DMS 273 (cell line): ENCODE measurements around the gene SUFU.
A peak's percentile ranks its signal among the peaks of the same experiment; 100 is the strongest.

Experiments
- DNase-seq: peaks from one replicate; lab custom pipeline; 2025; ENCODE audit not compliant: unreplicated experiment; lab: John Stamatoyannopoulos, UW

SUFU gene

DNA sequence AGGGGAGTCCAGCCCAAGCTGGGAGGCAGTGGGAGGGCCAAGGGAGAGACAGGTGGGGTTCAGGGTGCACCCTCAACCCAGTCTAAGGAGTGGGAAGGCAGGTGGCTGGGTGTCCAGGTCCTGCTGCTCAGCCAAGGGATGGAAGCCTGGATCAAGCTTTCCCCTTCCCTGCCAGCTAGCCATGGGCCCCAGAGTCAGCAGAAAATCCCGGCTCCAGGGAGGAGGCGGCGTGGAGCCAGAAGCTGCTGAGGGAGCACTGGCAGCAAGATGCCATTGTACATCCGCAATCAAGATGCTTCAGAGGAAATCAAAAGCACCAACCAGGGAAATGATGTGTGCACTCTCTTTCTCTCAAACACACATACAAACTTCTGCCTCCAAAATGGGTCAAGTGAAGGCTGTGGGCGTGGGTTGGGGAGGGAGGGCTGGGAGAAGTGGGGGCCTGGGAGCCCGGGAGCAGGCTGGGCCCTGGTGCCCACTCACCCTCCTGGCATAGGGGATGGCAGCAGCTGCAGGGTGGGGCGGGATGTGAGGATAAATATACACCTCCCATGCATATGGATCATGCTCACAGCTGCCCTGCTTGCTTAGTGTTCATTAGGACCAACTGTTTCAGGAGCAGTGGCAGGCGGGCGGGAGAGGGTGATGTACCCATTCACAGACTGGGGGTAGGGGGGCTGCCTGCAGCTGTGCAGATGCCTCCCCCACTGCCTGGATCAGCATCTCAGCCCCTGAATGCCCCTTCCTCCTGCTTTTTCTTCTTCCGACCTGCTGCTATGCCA is 164.7 kb downstream of the SUFU start:
- DNase-seq: peak; percentile 74

DNA sequence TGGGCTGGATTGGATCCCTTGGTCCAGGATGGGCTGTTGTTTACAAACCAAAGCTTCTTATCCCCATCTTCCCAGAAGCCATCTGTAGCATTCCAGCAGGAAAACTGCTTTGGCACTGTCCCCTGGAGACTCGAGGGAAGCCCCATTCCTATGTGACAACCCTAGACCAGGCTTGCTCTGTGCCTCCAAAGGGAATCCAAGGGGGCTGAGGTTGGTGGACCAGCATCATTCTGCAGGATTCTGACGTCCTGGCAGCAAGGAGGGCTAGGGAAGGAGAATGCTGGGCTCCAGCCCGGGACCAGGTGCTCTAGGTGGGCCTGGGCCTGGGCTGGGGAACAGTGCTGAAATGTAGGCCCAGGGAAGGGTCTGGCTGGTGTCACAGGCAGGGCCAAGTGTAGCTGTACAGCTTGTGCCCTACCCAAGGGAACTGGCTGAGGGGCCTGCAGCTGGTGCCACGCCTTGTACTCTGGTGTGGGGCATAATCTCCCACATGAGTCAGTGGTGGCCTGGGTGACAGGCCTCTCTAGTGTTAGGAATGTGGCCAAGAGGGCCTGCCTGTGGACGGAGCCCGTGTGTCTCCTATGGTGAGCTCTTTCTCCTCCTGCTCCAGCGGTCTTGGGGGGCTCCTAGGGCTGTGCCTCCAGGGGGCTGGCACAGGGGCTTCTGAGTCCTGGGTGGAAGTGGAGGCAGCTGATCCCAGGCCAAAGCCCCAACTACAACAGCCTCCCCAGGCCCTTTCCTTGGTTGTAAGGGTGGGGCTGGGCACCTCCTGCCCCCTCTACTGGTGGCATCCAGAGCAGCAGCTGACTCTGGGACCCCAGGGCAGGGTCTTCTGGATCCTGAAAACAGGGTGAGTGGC is 165.7 kb downstream of the SUFU start:
- peak; percentile 33 for DNase-seq

DNA sequence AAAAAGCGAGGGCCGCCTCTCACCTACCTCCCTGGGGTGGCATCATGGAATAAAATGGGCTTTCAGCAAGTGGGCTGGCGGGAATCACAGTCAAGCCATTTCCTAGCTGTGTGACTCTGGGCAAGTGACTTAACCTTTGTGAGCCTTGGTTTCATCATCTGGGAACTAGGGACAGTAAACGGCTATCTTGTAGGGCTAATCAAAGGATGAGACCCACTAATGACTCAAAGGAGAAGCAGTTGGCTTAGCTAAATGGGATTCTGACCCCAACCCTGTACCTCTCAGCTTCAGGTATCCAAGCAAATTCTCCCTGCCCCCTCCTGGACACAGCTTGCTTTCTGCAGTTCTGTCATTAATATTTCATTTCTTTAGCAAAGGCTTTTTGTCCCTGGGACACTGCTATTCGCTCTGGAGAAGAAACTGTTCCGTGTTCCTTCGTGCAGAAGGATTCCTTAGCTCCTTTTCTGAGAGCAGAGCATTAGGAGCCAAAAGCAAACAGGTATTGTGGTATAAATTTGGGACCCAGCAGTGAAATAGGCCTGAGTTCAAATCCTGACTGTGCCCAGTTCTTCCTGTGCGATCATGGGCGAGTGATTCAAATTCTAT is 166.4 kb downstream of the SUFU start:
- no peak for DNase-seq

DNA sequence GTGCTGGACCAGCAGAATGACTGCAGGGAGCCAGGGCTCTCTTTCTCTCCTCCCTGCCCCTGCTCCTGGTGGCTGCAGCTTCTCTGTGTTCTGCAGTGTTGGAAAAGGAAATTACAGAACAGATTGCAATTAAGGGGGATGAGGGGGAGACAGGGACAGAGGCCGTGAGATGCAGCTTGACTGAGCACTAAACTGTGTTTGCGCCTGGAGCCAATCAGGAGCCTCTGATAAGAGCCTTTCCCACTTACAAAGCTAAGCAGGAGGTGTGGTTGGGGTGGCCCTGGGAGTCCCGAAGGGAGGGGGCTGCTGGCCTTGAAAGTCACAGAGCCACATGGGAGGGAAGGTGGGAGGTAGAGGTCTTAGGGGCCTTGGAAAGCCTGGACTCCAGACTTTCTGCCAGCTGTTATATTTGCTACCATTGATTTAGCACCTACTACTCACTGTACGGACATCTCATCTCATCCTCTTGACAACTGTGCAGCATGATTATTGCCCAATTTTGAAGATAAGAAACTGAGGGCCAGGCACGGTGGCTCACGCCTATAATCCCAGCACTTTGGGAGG is 167.2 kb downstream of the SUFU start:
- peak; percentile 71 for DNase-seq

DNA sequence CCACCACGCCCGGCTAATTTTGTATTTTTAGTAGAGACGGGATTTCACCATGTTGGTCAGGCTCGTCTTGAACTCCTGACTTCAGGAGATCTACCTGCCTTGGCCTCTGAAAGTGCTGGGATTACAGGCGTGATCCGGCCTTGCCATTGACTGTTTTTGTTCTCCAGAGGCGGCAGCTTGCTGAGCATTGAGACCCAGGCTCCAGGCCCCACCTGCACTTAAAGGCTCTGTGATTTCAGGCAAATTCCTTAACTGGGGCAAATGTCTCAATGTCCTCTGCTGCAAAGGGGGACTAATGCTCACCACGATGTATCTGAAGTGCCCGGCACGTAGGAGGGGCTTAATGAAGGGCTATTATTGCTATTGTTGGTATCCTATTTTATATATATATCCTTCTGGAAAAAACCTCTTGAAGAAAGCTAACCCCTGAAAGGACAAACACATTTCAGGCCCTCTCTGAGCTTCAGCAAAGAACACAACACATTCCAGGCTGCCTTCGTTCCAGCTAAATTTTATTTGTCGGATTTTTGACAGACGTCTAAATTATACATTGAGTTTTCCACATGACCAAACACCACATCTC is 169.6 kb downstream of the SUFU start:
- DNase-seq: no peak

DNA sequence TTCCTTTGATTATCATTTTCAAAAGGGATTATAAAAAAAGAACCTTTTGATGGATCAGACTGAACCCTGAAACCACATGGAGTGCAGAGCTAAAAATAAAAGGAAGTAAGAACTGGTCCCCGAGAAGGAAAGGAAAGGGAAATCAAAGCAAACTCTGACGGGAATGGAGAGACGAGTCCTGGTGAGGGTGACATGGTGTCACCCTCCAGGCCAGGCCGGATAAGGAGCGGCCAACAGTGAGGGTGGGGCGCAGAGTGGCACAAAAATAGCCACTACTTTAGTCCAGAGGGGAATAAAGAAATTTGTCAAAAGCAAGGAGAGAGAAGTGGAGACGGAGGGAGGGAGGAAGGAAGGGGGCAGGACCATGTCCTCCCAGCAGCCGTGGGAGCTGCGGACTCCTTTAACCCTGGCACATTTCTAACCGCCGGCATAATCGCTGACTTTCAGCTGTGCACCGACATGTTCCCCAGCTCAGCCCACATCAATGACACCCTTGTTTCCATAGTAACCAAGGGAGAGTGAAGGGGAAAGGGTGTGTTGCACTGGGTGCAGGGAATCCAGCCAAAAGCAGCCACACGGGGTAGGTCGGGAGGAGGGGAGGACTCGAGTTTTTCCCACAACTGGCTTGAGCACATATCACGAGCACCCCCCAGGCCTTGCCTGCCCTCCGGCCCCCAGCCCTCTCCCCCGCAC is 170.2 kb downstream of the SUFU start:
- peak; percentile 61 for DNase-seq

DNA sequence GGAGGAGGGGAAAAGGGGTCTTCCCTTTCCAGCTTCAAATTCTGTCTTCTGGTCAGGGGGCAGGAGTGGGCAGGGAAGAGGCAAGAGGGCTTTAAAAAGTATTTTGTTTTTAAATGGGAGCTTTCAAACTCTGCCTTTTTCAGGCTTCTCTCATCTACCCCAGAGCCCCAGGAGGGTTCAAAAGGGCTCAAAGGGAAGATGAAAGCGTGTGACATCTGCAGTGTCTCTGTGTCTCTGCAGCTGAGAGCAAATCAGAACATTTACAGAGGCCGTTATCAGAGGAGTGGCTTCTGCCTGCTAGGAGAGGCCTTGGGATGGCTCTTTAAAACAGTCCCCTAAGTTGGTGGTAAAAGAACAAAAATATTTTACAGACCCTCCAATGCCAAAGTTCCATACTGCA is 170.8 kb downstream of the SUFU start:
- DNase-seq: no peak

DNA sequence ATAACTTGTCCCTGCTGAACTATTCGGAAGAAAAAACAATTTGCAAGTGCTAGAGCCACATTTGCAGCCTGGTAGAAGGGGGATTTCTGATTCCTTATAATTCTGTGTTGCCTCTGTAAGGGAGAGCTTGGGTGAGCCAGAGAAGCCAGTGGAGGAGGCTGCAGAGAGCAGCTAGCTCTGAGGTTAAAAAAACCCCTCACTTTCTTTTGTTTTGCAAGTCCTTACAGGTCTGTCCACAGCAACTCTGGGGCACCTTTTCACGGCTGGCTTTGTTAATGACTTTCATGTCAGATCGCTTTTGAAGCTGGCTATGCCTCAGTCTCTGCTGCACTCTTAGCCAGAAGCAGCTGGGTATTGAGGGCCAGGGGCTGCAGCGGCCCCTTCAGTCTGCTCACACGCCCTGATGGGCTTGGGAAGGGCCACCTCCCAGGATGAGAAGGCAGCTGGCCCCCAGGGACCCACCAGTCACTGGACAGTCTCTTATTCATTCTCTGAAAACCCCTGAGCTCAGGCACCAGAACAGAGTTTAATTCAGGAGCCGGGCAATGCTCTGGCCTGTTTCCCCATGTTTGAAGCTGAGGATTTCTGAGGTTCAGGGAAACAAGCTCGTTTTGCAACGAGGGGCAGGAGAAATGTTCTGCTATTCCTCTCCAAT is 171.4 kb downstream of the SUFU start:
- no peak for DNase-seq

DNA sequence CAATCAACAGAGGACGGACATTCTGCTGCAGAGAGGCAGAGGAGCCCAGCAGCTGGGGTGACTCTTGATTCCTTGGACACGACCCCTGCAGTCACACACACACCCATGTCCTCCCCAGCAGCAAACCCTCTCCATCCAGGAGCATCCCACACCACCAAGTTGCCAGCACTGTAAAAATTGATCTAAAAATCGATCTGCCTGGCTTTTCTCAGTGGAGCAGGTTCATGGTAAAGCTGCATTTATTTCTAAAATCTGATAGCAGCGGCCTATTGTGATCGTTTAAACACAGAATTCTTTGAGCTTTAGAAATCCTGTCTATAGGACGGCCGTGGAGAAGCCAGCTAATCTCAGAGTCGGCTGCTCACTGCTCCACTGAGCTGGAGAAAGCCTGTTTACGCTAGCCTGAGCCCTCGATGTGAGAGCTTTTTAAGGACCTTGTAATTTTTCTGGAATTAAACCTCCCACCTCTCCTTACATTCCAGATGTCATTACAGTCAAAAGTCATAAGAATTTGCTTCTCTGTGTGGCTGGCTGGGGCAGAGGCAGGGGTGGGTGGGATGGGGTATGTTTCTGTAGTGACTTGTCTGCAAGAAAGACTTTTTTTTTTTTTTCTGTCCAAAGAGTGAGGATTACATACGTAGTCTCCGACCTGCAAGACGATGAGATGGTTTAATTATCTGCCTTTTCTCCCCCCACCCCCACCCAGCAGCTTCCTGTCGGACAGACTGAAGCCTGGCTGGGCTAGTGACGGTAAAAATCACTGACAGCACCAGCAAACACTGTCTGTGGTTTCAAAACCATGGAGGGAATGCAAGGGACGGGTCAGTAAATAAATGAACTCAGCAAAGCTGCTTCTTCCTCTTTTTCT is 172.1 kb downstream of the SUFU start:
- no peak for DNase-seq

DNA sequence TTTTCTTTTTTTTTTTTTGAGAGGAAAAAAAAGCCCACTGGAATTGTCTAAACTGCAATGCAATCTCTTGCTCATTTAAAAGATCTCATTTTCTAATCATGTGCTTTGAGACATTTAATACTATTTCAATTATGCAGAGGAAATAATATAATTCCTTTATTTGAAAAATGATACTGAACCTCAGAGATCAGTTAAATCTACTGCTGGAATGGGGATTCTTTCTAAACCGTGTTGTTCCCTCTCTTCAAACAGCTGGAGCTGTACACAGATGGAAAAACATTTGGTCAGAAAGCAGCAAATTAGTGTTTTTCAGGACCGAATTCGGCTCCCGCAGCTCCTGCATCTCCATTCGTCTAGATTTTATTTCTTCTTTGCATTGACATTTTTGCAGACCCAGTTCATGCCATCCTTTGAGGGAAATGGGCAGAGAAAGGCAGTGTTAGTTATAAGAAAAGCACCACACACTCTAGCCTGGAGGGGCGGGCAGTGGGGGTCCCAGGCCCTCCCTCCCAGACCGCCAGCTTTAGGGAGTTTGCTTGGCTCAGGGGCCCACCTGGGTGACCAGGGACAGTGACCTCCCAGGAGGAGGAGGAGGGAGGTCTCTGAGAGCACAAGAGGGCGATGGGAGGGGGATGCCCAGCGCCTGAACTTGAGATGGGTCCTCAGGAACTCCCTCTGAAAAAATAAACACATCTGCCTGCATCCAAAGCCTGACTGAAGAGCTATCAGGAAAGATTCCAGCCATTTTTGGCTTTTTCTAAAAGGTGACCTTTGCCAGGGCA is 173.0 kb downstream of the SUFU start:
- no peak for DNase-seq

DNA sequence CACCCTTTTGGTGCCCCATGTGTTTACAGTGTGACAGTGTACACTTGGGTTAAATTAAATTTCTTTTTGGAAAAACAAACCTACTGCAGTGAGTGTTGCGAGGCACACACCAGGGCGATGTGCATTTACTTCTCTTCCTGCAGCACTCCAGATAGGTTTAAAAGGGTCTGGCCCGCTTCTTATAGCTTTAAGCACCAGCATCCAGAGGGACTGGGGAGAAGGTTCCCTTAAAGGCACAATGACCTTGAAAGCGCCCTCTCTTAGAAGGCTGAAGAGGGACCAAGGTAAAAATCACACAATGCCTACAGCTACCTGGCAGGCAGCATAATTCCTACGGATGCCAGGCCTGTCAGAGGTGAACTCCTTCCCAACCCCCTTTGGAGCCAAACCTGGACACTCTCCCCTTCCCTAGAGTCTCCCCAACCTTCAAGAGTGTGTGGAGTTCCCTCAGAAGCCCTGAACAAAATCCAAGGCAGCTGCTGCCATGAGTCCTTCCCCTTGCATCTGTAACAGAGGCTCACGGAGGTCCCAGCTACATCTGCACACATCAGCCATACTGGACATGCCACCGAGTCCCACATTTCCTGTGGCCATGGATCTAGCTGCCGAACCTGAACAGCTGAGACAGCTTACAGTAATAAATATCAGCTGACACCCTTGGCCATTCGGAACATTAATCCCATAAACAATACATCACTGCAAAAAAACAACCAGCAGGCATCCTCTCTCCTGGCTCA is 173.7 kb downstream of the SUFU start:
- DNase-seq: no peak

DNA sequence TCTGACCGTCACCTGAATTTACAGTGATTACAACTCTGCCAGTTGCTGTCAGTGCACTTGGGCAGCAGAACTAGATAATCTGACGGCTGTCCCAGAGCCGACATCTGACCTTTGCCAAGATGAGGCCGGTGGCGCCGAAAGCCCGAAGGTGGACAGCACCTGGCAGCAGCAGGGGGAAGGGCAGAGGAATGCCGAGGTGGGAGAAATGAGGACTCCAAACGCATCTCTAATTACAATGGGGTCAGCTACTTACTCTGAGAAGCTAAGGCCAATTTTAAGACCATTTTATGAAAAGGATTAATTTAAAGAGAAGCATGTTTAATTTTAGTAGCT is 174.3 kb downstream of the SUFU start:
- no peak for DNase-seq

DNA sequence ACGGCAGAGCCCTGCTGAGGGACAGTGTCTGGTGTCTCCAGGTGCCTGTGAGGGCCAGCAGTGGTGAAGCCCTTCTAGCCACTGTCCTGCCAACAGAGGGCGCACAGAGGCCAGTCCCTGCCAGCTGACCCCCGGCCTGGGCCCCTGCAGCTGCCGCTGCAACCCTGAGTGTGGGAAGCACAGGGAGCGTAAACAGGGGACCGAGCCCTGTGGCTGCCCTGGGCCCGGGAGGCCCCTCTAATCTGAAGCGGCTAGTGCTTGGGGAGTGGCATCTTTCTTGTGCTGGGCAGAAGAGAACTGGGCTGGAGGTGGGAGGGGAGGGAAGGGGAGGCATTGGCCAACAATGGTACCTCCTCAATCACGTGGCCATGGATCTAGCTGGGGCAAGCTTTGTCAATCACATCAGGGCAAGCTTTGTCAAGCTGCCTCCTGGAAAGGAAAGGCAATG is 175.1 kb downstream of the SUFU start:
- DNase-seq: peak; percentile 59

DNA sequence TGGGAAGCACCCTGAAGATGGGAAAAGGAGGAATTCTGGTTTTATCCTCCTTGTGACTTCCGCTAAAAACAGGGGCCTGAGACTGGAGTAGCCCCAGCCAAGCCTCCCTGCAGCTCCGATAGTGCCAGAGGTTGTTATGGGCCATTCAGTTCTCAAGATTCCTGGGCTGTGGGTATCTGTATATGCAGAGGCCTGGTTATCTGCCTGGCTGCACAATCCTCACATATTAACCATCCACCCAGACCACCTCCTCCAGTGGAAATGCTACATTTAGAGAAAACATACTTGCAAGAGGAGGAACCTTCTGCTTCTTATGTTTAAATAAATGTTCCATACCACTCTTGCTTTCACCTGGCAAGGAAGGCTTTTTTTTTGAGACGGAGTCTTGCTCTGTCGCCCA is 175.8 kb downstream of the SUFU start:
- no peak for DNase-seq

DNA sequence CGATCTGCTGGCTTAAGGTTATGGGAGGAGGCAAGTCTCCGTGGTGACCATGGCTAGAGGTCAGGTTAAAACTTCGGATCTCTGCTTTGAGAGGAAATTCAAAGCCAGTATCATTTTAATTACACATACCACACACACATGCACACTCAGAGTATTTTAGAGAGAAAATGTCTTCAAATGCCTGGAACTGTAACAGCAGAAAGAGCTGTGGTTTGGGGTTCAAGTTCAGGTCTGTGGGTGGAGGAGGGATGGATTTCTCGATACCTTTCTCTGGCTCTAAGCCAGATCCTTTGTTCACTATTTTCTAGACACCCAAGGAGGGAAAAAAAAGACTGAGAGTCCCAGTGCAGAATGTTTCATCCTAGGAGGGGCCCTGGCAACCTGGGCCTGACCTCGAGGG is 177.9 kb downstream of the SUFU start:
- no peak for DNase-seq

DNA sequence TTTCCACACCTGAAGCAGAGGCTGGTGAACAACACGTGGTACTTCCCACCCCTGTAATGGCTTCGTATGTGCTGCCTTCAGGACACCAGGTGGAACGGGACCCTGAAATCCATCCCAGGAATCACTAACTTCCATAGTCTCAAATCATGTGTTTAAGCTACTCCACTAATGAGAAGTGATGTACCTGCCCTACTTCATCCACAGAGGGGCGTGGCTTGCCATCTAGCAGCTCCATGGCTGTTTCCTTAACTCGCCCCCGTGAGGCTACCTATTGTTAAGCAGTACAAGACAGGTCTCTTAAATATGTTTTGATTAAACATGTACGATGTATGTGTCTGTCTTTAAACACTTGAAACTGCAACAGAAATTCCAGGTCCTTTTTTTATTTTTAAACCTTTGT is 178.6 kb downstream of the SUFU start:
- no peak for DNase-seq

DNA sequence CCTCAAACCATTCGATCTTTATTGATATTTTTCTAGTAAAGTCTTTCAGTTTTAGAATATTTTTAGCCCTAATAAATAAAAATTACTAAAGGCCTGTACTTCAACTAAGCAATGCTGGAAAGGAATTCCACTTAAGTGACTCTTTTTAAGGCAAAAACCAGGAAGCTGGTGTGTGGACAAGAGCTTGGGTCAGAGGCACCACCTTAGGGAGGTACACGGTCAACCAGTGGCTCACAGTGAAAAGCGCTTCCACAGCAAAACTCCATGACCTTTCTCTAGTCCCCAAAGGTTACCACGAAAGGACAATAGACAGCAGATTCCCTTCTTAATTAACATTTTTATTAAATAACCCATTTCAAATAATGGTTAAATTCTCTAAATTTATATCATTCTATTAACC is 179.2 kb downstream of the SUFU start:
- no peak for DNase-seq
